GM19463 (cell line): ENCODE results near the gene HOXC11.

Experiments used
- ATAC-seq: cut with Tn5 transposase; IDR thresholded peaks from one replicate; pipeline ENCODE4 v1.9.1; 2021; ENCODE audit warnings: mild to moderate bottlenecking, moderate library complexity; ENCODE audit not compliant: unreplicated experiment

Gene HOXC11

GRCh38 chr12:53941750-53942149, 31.2 kb upstream of the HOXC11 start:
- no peak for ATAC-seq

- no peak for ATAC-seq
Measured at GRCh38 chr12:53942467-53942997, 30.4 kb upstream of the HOXC11 start.

- no peak for ATAC-seq
Measured at GRCh38 chr12:53944209-53944608, 28.7 kb upstream of the HOXC11 start.

- ATAC-seq: no peak
Measured at GRCh38 chr12:53944907-53945847, 27.7 kb upstream of the HOXC11 start.

GRCh38 chr12:53947743-53948142, 25.2 kb upstream of the HOXC11 start:
- ATAC-seq: no peak

- no peak for ATAC-seq
Measured at GRCh38 chr12:53948650-53949593, 24.0 kb upstream of the HOXC11 start.

GRCh38 chr12:53949631-53950436, 23.1 kb upstream of the HOXC11 start:
- ATAC-seq: no peak

- ATAC-seq: no peak
Measured at GRCh38 chr12:53950437-53950773, 22.5 kb upstream of the HOXC11 start.

GRCh38 chr12:53950789-53951576, 21.9 kb upstream of the HOXC11 start:
- no peak for ATAC-seq

GRCh38 chr12:53951577-53952334, 21.2 kb upstream of the HOXC11 start:
- no peak for ATAC-seq

GRCh38 chr12:53952335-53952694, 20.6 kb upstream of the HOXC11 start:
- ATAC-seq: no peak

GRCh38 chr12:53952871-53953734, 19.8 kb upstream of the HOXC11 start:
- no peak for ATAC-seq

GRCh38 chr12:53953831-53954693, 18.9 kb upstream of the HOXC11 start:
- no peak for ATAC-seq

- no peak for ATAC-seq
Measured at GRCh38 chr12:53954694-53955035, 18.3 kb upstream of the HOXC11 start, which contains the start of gene HOXC12. Gene HOXC12, plus strand, starts transcription at chr12:53954903. Its CDS starts 27 bp downstream, at chr12:53954930.

GRCh38 chr12:53955036-53955775, 17.7 kb upstream of the HOXC11 start:
- no peak for ATAC-seq

- no peak for ATAC-seq
Measured at GRCh38 chr12:53955776-53956250, 17.1 kb upstream of the HOXC11 start.
